Cerebellar nuclear complex (tissue), 1 donor: ENCODE measurements around the gene SEC14L5.
"Not testable (repeated sequence)": the region's sequence is repeated elsewhere in the genome, so short reads cannot be mapped to it uniquely, and the experiment has no call there.

Experiments
- DNase-seq, 2 experiments: peaks; one replicate each; lab custom pipeline; 2025; lab: John Stamatoyannopoulos, UW

Gene SEC14L5

DNA sequence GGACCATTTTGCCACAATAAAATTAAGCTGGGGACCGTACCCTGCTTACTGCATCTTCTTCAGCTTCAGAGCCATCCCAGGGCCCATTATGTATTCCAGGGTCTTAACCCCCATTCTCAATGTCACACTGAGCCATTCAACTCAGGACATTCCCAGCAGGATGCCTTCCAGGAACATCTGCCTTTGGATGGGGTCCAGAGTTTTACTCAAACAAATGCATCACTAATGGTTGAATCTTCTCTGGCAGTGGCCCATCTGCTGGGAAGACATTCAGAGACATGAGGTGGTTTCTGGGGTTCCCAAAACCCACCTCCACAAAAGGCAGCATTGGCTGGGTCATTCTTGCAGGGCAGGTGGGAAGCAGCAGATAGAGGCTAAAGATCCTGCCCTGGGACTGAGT, 3.4 kb upstream of the SEC14L5 start:
- DNase-seq: no peak

DNA sequence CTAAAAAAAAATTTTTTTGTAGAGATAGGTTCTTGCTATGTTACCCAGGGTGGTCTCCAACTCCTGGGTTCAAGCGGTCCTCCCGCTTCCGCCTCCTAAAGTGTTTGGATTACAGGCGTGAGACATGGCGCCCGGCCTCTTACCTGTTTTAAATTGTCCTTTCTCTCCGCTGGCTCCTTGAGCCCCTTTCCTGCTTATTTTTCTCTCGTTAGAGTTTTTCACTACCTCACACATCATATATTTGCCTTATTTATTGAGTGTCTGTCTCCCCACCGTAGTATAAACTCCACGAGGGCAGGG, 760 bp upstream of the SEC14L5 start:
- no peak for DNase-seq

DNA sequence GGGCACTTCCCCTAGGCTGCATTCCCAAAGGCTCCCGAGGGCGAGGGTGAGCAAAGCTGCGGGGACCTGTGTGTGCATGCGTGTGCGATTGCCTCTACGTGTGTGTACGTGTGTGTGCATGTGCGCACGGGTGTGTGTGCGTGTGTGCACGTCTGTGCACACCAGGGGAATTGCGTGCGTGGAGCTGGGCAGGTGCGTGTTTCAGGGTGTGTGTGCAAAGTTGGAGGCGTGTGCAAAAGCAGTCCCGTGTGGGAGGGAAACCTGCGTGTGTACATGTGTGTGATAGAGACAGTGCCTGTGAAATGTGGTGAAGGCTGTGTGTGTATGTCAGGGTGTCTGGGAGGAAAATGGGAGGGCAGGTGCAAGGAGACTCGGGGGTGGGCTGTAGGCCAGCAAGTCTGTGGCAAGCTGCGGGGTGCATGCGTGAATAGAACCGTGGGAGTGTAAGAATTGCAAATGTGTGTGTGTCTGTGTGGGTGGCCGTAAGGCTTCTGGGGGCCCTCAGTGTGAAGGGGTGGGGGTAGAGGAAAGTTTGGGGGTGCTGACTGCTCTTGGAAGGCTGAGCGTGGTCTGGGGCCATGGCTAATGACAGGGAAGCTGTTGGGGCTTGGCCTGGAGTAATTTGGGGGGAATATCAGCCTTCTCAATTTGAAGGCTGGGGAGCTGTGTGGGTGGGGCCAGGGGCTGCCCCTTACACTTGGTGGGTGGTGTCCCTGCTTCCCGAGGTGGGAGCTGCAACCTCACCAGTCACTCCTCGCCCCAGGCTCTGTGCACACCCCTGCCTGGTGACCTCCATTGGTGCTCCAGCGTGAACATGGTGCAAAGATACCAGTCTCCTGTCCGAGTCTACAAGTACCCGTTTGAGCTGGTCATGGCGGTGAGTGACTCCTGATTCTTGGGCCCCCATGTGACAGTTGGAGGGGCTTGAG, 644 bp downstream of the SEC14L5 start:
- DNase-seq: no peak

DNA sequence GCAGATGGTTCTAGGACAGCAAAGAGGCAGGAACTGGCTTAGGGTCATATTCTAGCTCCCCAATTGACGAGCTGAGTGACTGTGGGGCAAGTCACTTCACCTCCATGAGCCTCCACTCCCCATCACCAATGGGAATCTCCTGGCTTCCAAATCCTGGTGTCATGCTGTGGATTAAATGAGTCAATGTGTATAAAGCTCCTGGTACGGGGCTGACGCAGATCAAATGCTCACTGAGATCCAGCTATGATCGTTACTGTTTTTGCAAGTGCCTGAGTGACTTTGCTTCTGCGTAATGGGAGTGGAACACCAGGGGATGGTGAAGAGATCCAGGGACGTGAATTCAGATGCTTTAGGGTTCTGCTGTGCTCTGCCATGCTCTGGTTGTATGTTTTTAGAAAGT, 2.4 kb downstream of the SEC14L5 start:
- DNase-seq: no peak

DNA sequence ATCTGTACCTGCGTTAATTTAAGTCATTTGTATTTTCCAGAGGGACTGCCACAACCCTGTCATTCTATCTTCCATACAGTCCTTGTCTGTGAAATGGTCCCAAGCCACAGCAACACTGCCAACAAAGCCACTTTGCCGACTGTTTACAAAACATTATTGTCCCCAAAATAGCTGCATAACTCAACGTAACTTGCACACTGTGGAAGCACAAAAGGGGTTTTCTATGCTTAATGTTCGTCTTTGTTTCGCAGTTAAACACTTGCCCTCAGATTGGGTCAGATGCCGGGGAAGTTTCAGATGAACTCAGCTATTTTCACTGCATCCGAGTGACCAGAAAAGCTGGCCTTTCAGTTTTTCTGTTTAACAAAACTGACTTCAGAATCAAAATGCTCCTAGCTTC, 4.6 kb downstream of the SEC14L5 start:
- DNase-seq: no peak

DNA sequence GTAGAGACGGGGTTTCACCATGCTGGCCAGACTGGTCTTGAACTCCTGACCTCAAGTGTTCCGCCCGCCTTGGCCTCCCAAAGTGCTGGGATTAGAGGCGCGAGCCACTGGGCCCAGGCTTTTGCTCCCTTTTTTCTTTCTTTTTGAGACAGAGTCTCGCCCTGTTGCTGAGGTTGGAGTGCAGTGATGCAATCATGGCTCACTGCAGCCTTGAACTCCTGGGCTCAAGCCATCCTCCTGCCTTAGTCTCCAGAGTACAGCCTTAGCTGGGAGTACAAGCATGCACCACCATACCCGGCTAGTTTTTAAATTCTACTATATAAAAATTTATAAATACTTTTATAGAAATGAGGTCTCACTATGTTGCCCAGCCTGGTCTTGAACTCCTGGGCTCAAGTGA, 5.4 kb downstream of the SEC14L5 start:
- not testable (repeated sequence) for DNase-seq

DNA sequence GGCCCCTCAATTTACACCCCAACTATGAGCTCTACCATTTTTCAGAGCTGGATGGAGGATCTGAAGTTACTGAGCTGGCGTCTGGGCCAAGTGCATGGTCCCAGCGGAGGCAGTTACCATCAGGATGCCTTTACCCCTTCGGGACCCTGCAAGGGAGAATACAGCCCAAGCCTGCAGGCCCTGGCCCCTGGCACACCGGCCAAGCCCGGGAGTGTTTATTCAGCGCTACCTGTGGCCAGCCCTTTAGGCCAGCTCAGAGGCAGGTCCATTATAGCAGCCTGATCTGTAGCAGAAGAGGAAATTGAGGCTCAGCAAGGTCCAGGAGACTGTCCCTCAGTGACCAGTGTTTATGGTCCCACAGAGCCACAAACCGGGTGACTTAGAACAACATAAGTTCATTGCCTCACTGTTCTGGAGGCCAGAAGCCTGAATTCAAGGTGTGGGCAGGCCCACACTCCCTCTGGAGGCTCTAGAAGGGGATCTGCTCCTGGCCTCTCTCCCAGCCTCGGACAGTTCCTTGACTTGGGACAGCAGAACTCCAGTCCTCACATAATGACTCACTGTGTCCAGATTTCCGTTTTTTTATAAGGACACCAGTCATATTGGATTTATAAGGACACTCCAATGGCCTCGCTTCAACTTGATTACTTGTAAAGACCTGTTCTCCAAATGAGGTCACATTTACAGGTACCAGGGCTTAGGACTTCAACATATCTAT, 8.8 kb downstream of the SEC14L5 start:
- DNase-seq: no peak

DNA sequence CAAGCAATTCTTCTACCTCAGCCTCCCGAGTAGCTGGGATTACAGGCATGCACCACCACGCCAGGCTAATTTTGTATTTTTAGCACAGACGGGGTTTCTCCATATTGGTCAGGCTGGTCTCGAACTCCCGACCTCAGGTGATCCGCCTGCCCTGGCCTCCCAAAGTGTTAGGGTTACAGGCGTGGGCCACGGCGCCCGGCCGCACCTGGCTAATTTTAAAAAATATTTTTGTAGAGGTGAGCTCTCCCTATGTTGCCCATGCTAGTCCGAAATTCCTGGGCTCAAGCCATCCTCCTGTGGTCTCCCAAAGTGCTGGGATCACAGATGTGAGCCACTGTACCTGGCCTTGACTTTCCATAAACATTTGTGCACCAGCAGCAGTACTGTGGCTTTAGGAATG, 10.1 kb downstream of the SEC14L5 start:
- not testable (repeated sequence) for DNase-seq

DNA sequence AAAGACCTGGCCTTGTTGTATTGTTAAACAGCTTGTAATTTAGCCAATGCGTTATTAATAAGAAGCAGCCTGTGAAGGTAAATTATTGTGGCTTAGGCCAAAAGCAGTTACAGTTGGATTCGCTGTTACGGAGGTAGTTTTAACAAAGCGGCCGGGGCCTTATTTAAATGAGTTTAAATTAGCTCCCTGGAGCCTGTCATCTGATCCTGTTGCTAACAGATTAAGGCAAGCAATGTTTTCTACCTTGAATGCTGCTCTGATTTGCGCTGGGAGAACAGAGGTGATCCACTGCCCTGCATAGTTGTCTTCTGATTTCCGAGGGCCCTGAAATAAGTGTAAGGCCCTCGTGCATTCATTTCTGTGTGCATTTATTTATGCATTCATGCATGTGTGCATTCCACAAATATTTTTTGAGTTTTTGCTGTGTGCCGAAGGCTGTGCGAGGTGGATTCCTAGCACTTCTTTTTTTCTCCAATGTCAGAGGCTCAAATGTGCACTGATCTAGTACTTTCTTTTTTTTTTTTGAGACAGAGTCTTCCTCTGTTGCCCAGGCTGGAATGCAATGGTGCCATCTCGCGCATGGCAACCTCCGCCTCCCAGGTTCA, 10.9 kb downstream of the SEC14L5 start:
- no peak for DNase-seq

DNA sequence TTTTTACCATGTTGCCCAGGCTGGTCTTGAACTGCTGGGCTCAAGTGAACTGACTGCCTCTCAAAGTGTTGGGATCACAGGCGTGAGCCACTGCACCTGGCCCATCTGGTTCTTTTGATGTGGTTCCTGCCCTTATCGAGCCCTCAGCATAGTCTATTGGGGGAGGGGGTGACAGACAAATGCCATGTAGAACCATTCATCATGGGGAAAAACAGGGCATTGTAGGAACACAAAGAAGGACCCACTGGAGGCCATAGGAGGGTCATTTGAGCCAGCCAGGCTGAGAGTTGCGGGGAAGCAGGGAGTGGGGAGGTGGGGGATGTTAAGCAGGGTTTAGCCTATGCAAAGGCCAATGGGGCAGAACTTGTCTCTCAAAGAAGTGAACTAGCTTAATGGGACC, 11.9 kb downstream of the SEC14L5 start:
- DNase-seq: no peak

DNA sequence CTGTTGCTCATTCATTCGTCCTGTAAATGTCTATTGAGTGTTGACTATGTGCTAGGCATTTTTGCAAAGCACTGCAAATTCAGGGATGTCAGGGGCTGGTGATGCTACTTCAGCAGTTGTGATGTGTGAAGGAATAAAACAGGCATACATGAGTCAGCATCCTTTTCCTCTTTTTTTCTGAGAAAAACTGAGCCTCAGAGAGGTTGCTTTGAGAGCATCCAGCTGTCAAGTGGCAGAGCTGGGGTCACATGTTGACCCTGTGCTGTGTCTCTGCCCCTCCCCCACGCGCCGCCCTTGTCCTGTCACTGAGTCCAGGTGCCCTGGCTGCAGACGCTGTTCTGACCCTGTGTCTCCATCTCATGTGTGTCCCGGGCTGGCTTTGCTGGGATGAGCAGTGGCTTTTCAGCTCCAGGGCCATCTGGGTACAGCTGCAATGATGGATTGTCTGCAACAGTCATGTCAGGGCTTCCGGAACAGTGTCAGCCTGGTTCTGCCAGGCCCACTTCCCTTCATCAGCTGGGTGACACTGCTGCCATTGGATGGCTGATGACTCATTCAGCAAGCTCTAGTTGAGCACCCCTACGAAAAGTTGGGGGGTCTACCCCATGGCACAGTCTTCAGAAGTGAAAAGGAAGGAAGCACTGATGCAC, 14.9 kb downstream of the SEC14L5 start:
- DNase-seq: no peak

DNA sequence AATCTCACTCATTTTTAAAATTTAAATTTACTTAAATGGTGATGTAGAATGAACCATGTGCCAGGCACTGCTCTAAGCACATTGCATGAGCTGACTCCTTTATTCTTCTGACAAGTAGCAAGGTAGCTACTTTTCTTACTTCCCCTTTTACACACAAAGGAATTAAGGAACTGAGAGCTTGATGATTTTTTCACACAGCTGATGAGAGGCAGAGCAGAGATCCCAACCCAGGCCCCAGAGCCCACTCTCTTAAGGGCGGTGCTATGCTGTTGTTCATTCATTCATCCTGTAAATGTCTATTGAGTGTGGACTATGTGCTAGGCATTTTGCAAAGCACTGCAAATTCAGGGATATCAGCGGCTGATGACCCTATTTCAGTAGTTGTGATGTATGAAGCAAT, 17.9 kb downstream of the SEC14L5 start:
- DNase-seq: no peak

DNA sequence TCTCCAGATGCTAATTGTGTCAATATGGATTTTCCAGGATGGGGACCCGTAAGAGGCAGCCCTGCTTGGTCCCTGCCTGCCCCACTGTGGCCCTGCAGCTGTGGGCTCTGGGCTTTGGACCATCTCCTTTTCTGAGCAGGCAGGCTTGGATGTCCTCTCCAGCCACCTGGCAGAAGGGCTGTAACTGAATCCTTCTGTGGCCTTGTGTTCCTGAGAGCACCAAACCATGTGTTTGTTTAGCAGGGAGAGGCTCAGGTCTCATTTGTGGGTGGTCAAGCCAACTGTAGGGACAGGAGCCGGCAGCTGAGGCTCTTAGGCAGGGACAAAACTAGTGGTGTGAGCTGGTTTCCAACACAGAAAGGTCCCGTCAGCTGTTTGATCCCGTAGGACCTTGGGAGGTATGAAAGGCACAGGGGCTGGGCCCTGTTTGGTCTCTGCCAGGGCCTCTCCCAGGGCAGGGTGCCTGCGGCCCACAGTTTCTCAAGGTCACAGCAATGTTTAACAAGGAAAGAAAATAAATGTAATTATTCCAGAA, 18.5 kb downstream of the SEC14L5 start:
- DNase-seq: no peak

DNA sequence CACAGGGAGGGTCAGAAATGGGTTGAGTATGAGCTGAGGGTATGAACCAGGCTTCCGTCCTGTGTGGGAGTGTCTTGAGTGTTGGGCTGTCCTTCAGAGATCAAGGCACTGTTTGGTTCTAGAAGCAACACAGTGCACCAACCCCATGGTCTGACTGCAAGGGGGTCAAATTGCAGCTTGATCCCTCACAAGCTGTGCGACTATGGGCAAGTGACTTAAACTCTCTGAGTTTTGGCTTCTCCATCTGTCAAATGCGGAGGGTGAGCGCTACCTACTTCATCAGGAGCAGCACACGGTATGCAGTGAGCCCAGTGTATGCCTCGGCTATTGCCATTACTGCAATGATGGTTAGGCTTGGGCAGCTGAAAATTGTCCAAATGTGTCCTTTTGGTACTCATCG, 21.0 kb downstream of the SEC14L5 start:
- DNase-seq: no peak

DNA sequence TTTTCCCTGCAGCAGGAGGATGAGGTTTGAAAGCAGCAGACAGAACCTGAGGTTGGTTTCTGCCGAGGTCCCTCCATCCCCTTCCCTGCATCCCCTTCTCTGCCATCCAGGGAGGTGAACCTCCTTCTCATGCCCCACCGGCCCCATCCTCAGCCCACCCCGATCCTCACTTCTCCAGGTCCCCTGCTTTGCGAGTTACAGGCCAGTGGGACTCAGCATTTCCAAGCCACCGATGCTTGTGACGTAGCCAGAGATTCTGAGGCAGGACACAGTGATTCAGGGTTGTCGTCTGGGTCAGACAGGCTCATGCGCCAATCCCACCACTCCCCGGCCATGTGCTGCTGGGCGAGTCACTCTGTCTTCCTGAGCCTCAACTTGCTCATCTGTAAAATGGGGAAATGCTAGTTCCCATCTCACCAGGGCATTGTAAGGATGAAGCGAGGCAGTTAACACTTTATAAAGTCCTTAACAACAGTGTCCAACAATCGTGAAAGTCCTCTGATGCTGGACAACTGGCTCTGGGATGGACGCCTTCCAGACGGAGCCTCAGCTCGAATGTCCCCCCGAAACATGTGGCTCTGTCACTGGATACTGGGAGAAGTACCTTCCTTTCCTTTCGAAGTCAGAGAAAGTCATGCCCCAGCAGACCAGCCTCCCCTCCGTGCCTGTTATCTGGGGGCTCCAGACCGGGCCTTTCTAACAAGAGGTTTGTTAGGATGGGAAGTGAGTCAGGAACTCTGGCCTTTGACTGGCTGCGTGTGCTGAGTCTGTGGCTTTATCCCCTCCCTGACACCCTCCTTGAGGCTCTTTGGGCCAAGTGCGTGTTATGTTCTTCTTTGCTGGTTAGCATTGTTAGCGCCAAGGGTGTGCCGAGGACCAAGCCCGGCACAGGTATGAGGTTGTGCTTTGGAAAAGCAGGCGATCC, 21.9 kb downstream of the SEC14L5 start:
- no peak for DNase-seq

DNA sequence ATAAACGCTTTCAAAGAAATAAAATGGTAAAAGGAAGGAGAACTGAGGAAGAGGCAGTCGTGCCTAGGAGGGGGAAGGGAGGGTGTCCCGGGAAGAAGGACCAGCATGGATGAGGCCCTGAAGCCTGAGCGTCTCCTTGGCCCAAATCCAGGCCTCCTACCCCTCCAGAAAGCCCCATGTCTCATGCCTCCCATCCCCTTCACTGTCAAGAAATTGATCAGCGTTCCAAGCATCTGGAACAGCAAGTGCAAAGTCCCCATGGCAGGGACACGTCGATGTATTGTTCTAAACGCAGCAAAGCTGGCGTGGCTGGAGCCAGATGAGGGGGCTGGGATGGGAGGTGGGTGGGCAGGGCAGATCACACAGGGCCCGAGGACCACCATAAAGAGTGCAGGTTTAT, 22.6 kb downstream of the SEC14L5 start:
- no peak for DNase-seq

DNA sequence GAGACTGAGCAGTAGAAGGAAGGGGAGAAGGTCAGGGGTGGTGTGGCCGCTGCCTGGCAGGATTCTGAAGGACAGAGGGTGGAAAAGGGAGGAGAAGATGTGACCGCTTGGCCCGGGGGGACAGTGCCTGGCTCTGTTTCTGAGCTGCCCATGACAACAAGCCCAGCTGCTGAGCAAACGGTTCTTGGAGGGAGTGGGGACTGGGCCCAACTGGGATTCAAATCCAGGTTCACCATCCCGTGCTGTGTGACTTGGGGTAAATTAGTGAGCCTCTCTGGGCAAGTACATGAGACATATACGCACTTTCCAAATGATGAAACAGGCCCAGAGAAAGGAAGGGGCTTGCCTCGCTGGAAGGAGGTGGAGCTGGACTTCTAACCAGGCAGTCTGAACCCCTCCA, 23.3 kb downstream of the SEC14L5 start:
- DNase-seq: no peak

DNA sequence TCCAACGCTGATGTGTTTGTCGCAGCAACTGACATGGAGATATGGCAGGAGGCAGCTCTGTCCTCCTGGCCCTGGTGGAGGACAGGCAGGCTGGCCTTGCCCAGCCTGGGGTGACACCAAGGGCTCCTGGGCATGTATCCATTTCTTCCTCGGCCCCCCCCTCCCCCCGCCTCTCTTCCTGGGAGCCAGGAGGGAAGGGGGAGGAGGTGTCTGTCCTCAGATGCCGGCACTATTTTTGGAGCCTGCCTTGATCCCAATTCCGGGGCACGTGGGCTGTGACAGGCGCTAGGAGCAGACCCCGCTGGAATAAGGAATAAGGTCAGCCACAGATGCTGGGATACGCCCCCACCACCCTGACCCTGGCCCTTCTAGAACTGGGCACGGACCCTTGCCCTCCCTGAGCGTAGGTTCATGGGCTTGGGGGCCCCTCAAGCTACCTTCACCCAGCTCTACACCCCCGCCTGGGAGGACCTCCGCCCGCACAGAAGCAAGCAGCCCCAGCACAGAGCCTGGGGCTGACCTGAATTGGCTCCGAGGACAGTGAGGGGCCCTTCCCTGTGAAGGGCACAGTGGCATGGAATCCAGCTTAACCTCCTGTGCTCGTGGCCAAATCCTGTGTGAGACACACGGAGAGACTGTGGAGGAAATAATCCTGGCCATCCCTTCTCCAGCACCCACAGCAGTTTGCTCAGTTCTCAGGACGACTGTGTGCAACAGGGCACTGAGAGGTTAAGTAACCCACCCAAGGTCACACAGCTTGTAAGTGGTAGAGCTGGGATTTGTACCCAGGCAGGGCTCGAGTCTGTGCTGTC, 24.1 kb downstream of the SEC14L5 start:
- DNase-seq: no peak

DNA sequence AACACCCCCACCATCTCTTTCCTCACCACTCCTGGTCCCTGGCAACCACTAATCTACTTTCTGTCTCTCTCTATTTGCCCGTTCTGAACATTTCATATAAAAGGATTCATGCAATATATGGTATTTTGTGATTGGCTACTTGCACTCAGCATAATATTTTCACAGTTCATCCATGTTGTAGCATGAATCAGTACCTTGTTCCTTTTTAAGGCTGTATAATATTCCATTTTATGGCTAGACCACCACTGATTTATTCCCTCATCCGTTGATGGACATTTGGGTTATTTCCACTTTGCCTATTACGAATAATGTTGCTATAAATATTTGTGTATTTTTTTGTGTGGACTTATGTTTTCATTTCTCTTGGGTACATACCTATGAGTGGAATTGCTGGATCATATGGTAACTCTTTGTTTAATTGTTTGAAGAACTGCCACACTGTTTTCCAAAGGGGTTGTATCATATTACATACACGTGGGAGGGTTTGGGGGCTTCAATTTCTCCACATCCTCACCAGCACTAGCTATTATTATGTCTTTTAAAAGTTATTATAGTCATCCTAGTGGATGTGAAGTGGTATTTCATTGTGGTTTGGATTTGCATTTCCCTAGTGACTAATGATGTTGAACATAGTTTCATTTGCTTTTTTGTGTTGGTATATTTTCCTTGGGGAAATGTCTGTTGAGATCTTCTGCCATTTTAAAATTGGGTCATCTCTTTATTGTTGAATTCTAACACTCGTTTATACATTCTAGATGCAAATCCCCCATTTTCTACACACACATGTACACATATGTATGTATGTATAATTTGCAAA, 26.3 kb downstream of the SEC14L5 start:
- no peak for DNase-seq

DNA sequence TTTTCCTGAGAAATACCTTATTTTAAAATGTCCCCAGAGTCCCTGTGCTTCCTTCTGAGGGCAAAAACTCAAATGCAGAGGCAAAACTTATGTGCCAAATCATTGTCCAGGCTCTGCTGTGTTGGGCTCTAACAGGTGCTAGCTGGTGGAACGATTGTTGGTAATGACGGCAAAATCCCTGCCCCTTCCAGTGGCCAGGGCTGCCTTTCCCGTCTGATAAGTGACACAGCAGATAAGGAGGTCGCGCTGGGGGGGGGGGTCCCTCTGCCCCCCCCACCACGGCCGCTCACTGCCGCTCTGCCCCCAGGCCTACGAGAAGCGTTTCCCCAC, 29.1 kb downstream of the SEC14L5 start:
- DNase-seq: no peak
